Activated naive CD8-positive, alpha-beta T cell treated with anti-CD3 and anti-CD28 coated beads for 36 hours (primary cell): ENCODE data around the gene SEMA6B. TPM values are rescaled to one million over a fixed set of nuclear protein-coding genes. Genes with fewer than 3 reads are reported as not detected.
"Not testable (repeated sequence)": the region's sequence is repeated elsewhere in the genome, so short reads cannot be mapped to it uniquely, and the experiment has no call there.

Experiments used
- DNase-seq: peaks from one replicate; pipeline ENCODE4 v3.0.0; 2021
- H3K27ac Mint-ChIP-seq: one replicate; pipeline ENCODE4 v1.8.0; 2022; ENCODE audit warnings: mild to moderate bottlenecking, moderate library complexity, mixed read lengths
- H3K27me3 Mint-ChIP-seq: one replicate; pipeline ENCODE4 v1.8.0; 2022; ENCODE audit warnings: mild to moderate bottlenecking, mixed read lengths
- H3K36me3 Mint-ChIP-seq: one replicate; pipeline ENCODE4 v1.8.0; 2021; ENCODE audit warnings: mild to moderate bottlenecking, mixed read lengths
- H3K4me1 Mint-ChIP-seq: one replicate; pipeline ENCODE4 v1.8.0; 2021; ENCODE audit warnings: mixed read lengths
- H3K4me3 Mint-ChIP-seq: one replicate; pipeline ENCODE4 v1.8.0; 2022; ENCODE audit warnings: mild to moderate bottlenecking, moderate library complexity, mixed read lengths
- H3K9me3 Mint-ChIP-seq: one replicate; pipeline ENCODE4 v1.8.0; 2022; ENCODE audit warnings: mixed read lengths
- total RNA-seq, 2 experiments: library from RNA; stranded (reverse); gene quantifications; one replicate each; pipeline ENCODE4 v1.2.3, GENCODE V29; 2021

The SEMA6B gene, protein sequence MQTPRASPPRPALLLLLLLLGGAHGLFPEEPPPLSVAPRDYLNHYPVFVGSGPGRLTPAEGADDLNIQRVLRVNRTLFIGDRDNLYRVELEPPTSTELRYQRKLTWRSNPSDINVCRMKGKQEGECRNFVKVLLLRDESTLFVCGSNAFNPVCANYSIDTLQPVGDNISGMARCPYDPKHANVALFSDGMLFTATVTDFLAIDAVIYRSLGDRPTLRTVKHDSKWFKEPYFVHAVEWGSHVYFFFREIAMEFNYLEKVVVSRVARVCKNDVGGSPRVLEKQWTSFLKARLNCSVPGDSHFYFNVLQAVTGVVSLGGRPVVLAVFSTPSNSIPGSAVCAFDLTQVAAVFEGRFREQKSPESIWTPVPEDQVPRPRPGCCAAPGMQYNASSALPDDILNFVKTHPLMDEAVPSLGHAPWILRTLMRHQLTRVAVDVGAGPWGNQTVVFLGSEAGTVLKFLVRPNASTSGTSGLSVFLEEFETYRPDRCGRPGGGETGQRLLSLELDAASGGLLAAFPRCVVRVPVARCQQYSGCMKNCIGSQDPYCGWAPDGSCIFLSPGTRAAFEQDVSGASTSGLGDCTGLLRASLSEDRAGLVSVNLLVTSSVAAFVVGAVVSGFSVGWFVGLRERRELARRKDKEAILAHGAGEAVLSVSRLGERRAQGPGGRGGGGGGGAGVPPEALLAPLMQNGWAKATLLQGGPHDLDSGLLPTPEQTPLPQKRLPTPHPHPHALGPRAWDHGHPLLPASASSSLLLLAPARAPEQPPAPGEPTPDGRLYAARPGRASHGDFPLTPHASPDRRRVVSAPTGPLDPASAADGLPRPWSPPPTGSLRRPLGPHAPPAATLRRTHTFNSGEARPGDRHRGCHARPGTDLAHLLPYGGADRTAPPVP
- total RNA-seq = not detected

DNA sequence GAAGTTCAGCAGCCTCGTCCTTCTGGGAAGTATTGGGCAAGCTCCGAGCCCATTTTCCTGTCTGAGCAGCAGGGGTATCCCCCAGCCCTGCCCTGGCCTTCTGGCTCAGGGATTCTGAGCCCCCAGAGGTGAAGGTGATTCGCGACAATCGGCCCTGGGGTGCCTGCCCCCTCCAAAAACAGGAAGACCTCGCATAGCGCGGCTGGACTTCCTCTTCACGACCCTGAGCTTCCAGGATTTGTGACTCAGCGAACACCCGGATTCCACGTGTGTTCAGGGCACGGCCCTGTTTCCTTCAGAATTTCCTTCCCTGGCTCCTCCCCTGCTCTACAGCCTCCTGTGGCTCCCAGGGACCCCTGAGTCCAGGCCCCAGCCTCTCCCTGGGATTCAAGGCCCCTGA, at the start of gene SEMA6B:
TSS of gene SEMA6B (minus strand) at position 116 of the 400 bp plus-strand sequence. CDS start 1,227 bp downstream, outside the sequence.
- Mint-ChIP-seq H3K4me3 (no peak within 1 kb of the TSS), H3K36me3 (no peaks in the 10 kb centered on the region), H3K27ac (no peak within 1 kb of the TSS), H3K4me1 (no peaks in the 10 kb centered on the region), H3K9me3 (no peaks in the 10 kb centered on the region), H3K27me3 (peaks cover 4% of the 10 kb centered on the region)
- no peak for DNase-seq

DNA sequence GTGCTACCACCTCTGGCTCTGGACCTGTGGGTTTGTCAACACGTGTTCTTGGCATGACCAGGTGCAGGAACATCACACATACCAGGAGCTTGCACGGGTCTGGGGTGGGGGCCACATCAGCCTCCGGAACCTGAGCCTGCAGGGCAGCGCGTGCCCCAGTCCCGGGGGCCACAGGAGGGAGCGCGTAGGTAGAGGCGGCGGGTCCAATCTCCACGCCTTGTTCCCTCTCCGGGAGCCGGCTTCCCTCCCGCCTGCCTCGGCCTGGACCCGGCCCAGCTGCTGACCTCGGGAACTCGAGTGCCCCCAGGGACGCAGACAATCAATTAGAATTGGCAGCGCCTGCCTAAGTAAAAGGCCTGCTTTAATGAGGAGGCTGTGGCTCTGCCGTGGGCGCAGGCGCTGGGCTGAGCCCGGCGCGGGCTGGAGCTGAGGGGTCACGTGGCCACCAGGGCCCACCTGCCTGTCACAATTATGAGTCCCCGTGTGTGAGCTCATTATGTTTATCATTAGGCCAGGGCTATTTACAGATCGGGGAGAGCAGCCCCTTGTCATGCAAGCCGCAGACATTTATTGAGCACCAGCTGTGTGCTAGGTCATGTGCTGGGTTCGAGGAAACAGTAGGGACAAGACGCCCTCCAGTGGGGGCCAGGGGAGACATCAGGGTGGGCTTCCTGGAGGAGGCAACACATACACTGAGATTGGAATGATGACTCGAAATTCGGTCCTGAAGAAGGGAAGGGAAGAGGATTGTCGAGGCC, 47.6 kb upstream of the SEMA6B start:
- Mint-ChIP-seq H3K9me3 (no peaks in the 10 kb centered on the region), H3K36me3 (no peaks in the 10 kb centered on the region), H3K4me3 (no peak overlapping the region), H3K27ac (no peak overlapping the region), H3K4me1 (no peaks in the 10 kb centered on the region), H3K27me3 (peaks cover 34% of the 10 kb centered on the region)
- no peak for DNase-seq

DNA sequence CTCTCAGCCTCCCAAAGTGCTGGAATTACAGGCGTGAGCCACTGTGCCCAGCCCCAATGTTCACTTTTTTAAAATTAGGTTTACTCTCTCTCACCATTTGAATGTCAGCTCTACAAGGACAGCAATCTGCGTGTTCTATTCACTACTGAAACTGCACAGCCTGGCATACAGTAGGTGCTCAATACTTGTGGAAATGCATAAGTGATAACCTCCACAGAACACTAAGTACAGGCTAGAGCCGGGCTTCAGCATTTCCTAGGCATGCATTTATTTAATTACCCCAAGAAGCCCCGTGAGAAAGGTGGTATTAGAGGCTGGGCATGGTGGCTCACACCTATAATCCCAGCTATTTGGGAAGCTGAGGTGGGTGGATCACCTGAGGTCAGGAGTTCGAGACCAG, 46.7 kb upstream of the SEMA6B start:
- no peaks in the 10 kb centered on the region for H3K36me3 Mint-ChIP-seq
- peaks cover 34% of the 10 kb centered on the region for H3K27me3 Mint-ChIP-seq
- H3K9me3 Mint-ChIP-seq = no peaks in the 10 kb centered on the region
- no peak for DNase-seq
- H3K4me1 Mint-ChIP-seq = no peaks in the 10 kb centered on the region
- H3K27ac Mint-ChIP-seq = no peak overlapping the region
- no peak overlapping the region for H3K4me3 Mint-ChIP-seq

DNA sequence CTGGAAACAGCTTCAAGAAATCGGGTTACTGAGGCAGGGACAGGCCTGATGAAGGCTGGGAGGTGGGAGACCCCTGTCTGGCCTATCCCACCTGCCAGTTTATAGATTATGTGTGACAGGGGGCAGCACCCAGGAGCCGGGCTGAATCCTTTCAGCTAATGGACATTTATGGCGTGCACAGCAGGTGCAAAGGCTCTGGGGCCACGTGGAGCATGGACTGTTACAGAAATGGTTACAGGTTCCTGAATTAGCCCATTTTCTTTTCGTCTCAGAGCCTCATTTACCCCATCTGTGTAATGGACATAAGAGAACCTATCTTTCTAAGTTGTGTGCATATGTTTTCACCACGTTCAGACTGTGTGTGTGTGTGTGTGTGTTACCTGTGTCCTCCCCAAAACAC, 45.4 kb upstream of the SEMA6B start:
- DNase-seq = no peak
- Mint-ChIP-seq H3K4me3 (no peak overlapping the region), H3K36me3 (no peaks in the 10 kb centered on the region), H3K9me3 (no peaks in the 10 kb centered on the region), H3K27me3 (peaks cover 21% of the 10 kb centered on the region), H3K4me1 (no peaks in the 10 kb centered on the region), H3K27ac (no peak overlapping the region)

DNA sequence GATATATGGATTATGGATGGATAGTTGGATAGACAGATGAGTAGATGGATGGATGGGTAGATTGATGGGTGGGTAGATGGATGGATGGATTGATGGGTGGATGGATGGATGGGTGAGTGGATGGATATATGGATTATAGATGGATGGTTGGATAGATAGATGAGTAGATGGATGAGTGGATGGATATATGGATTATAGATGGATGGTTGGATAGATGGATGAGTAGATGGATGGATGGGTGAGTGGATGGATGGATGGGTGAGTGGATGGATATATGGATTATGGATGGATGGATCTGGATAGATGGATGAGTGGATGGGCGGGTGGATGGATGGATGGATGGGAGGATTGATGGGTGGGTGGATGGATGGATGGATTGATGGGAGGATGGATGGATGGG, 43.4 kb upstream of the SEMA6B start:
- Mint-ChIP-seq H3K27me3 (peaks cover 28% of the 10 kb centered on the region), H3K36me3 (no peaks in the 10 kb centered on the region), H3K9me3 (no peaks in the 10 kb centered on the region), H3K4me3 (no peak overlapping the region), H3K4me1 (no peaks in the 10 kb centered on the region), H3K27ac (no peak overlapping the region)
- DNase-seq = no peak

DNA sequence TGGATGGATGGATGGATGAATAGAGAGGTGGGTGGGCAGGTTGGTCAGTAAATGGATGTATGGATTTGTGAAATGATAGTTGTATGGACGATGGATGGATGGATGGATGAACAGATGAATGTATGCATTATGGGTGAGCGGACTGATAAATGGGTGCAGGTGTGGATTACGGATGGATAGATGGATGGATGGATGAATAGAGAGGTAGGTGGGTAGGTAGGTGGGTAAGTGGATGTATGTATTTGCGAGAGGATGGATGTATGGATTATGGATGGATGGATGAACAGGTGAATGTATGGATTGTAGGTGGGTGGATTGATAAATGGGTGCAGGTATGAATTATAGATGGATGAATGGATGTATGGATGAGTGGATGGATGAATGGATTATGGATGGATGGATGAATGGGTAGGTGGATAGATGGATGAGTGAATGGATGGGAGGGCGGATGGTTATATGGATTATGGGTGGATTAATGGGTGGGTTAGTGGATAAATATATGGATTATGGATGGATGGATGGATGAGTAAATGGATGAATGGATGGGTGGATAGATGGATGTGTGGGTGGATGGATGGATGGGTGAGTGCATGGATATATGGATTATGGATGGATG, 42.8 kb upstream of the SEMA6B start:
- Mint-ChIP-seq H3K4me1 (peaks cover 2% of the 10 kb centered on the region), H3K4me3 (no peak overlapping the region), H3K27ac (no peak overlapping the region), H3K9me3 (no peaks in the 10 kb centered on the region), H3K27me3 (peaks cover 29% of the 10 kb centered on the region), H3K36me3 (no peaks in the 10 kb centered on the region)
- DNase-seq = no peak

DNA sequence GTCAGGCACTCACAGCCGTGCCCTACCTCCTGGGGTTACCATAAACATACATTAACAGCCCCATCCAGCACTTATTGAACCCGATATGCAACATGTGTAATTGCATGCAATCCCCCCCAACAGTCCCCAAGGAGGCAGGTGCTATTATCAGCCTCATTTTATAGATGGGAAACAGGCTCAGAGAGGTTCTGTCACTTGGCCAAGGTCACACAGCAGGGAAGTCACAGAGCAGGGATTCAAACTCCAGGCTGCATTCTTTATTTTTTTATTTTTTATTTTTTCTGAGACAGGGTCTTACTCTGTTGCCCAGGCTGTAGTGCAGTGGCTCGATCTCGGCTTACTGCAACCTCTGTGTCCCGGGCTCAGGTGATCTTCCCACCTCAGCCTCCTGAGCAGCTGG, 41.4 kb upstream of the SEMA6B start:
- Mint-ChIP-seq H3K9me3 (no peaks in the 10 kb centered on the region), H3K36me3 (no peaks in the 10 kb centered on the region)

DNA sequence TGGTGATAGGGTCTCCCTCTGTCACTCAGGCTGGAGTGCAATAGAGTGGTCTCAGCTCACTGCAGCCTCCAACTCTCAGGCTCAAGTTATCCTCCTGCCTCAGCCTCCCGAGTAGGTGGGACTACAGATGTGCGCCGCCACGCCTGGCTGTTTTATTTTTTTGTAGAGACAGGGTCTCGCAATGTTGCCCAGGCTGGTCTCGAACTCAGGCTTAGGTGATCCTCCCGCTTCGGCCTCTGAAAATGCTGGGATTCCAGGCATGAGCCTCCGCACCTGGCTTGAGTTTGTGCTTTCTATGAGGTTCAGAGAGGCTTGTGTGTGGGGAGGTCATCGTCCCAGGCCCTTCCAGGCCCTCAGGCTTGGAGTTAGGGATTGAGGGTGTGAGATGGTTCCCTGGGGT, 40.6 kb upstream of the SEMA6B start:
- Mint-ChIP-seq H3K36me3 (no peaks in the 10 kb centered on the region), H3K27me3 (peaks cover 39% of the 10 kb centered on the region), H3K27ac (no peak overlapping the region), H3K9me3 (no peaks in the 10 kb centered on the region), H3K4me1 (peaks cover 3% of the 10 kb centered on the region), H3K4me3 (no peak overlapping the region)
- no peak for DNase-seq

More for the DNA sequence above, 41.4 kb upstream of the SEMA6B start:
- Mint-ChIP-seq H3K4me3 (no peak overlapping the region), H3K27me3 (peaks cover 32% of the 10 kb centered on the region), H3K27ac (no peak overlapping the region), H3K4me1 (peaks cover 3% of the 10 kb centered on the region)
- no peak for DNase-seq

DNA sequence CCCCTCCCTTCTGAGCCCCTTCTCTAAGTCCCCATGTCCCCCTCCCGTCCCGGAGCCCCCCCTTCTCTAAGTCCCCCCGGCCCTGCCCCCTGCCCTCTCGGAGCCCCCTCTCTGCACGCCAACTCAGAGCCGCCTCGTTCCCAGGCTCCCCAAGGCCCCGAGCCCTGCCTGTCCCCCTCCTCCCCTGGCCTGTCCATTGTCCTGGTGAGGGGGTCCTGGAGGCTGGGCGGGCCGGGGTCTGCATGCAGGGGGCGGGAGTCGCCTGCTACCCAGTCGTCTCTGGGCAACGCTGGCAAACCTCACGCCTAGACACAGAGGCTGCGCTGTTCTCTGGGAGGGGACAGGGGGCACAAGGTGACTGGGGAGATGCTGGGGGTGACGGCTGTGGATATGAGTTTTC, 39.2 kb upstream of the SEMA6B start:
- no peak for DNase-seq
- no peaks in the 10 kb centered on the region for H3K9me3 Mint-ChIP-seq
- peaks cover 3% of the 10 kb centered on the region for H3K4me1 Mint-ChIP-seq
- H3K27ac Mint-ChIP-seq = no peak overlapping the region
- H3K4me3 Mint-ChIP-seq = no peak overlapping the region
- no peaks in the 10 kb centered on the region for H3K36me3 Mint-ChIP-seq
- peaks cover 52% of the 10 kb centered on the region for H3K27me3 Mint-ChIP-seq

DNA sequence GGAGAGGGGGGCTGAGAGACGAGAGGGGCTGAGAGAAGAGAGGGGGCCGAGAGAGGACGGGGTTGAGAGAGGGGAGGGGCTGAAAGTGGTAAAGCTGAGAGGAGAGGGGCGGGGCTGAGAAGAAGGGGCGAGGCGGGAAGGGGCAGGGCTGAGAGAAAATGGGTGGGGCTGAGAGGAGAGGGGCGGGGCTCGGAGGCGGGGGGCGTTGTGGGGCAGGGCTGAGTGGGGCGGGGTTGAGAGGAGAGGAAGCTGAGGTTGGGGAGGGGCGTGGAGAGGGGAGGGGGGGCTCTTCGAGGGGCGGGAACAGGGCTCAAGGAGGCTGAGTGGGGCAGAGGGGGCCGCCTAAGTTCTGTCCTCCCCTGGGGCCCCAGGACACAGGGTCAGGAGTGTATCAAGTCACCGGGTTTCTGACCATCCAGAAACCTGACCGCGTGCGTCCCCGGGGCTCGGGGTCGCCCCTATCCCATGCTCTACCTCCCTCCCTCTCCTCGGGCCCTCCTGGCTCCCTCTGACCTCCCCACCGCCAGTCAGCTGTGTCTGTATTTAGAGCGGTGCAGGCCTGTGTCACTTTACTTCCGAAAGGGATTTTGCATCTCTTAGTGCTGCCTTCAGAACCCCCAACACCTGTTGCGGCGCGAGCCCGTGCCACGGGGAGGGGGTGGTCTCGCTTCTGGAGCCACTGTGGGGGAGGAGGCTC, 38.6 kb upstream of the SEMA6B start:
- no peak overlapping the region for H3K4me3 Mint-ChIP-seq
- H3K4me1 Mint-ChIP-seq = peaks cover 3% of the 10 kb centered on the region
- H3K27me3 Mint-ChIP-seq = peaks cover 53% of the 10 kb centered on the region
- no peaks in the 10 kb centered on the region for H3K36me3 Mint-ChIP-seq
- no peak overlapping the region for H3K27ac Mint-ChIP-seq
- no peaks in the 10 kb centered on the region for H3K9me3 Mint-ChIP-seq
- peak; percentile 48 for DNase-seq

DNA sequence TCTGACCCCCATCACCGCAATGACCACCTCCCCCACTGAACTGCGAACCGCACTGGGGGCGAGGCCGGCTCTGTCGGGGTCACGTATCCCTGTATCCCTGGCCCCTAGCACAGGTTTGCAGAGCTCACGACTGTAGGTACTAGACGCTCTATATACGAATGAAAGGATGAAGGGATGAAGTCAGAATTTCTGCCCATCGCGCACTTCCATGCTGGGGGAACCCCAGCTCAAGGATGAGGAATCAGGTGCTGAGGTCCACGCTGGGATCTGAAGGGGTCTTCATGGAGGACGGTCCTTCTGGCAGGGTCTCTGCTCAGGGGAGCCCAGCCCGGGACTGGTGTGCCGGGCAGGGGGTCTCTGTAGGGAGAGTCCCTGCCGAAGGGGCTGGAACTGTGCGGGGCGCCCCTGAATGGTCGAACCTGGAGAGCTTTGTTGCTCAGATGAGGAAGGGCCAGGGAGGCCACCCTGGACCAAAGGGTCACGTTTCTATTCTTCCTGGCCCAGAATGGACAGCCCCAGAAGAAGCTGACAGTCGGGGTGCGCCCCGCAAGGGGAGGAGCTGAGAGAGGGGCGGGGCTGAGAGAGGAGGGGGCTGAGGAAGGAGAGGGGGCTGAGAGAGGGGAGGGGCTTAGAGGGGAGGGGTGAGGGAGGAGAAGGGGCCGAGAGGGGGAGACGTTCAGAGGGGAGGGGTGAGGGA, 37.9 kb upstream of the SEMA6B start:
- H3K36me3 Mint-ChIP-seq = no peaks in the 10 kb centered on the region
- H3K27me3 Mint-ChIP-seq = peaks cover 60% of the 10 kb centered on the region
- no peak overlapping the region for H3K27ac Mint-ChIP-seq
- peaks cover 3% of the 10 kb centered on the region for H3K4me1 Mint-ChIP-seq
- no peak for DNase-seq
- H3K4me3 Mint-ChIP-seq = no peak overlapping the region
- H3K9me3 Mint-ChIP-seq = no peaks in the 10 kb centered on the region

DNA sequence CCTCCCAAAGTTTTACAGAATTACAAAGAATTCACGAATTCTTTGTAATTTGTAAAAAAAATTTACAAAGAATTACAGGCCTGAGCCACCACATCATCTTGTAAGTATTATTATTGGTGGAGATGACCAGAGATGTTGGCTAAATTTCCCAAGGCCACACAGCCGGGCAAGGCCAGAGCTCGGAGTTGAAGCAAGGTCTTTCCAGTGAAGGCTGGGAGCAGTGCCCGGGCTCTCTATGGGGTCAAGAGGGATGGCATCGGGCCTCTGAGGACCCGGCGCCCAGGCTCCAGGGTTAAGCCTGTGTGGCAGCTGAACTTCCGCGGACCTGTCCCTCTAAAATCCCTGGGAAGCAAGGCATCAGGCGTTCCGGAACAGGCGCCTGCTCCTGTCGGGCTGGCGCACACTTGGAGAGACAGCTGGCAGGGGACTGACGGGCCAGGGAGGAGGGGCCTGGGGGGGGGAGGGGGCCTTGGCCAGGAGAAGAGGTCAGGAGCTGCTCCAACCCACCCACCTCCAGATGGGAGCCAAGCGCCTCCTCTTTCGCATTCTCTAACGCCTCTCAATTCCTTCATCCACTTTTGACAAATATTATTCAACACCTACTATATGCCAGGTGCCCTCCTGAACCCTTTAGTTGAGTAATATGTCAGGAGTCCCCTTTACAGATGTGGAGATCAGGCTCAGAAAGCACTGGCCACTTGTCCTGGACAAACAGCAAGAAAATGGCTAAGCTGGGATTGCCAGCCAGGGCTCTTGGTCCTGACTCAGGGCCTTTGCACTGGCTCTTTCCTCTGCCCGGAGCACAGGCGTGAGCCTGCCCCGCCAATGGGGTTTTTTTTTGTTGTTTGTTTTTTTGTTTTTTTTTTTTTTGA, 36.8 kb upstream of the SEMA6B start:
- Mint-ChIP-seq H3K27ac (no peak overlapping the region), H3K9me3 (no peaks in the 10 kb centered on the region), H3K4me1 (peaks cover 3% of the 10 kb centered on the region), H3K36me3 (no peaks in the 10 kb centered on the region), H3K4me3 (no peak overlapping the region), H3K27me3 (peaks cover 66% of the 10 kb centered on the region)
- no peak for DNase-seq

DNA sequence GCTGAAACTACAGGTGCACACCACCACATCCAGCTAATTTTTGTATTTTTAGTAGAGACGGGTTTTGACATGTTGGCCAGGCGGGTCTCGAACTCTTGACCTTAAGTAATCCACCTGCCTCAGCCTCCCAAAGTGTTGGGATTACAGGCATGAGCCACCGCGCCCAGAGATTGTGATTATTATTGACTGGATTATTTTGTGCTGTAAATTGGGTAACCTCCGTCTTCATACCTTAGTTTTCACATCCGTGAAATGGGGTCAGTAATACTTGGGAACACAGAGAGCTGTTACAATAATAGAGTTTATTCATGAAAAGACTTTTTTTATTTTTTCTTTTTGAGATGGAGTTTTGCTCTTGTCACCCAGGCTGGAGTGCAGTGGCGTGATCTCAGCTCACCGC, 35.7 kb upstream of the SEMA6B start:
- not testable (repeated sequence) for H3K27ac Mint-ChIP-seq, H3K4me1 Mint-ChIP-seq, H3K4me3 Mint-ChIP-seq, H3K9me3 Mint-ChIP-seq, H3K36me3 Mint-ChIP-seq, DNase-seq
- peaks cover 77% of the 10 kb centered on the region for H3K27me3 Mint-ChIP-seq
